ENCODE data around the gene PLA2G15.
"Not testable (repeated sequence)": the region's sequence is repeated elsewhere in the genome, so short reads cannot be mapped to it uniquely, and the experiment has no call there.

Gene PLA2G15

GRCh38 chr16:68275611-68276191, 30.5 kb downstream of the PLA2G15 start:
- H3K4me3 ChIP-seq (ENCODE audit: low read depth, low read length): no peak overlapping the region

GRCh38 chr16:68276223-68276622, 31.1 kb downstream of the PLA2G15 start:
- no peak overlapping the region for H3K4me3 ChIP-seq (ENCODE audit: low read depth, low read length)

- H3K4me3 ChIP-seq (ENCODE audit: low read depth, low read length): no peak overlapping the region
Observed at GRCh38 chr16:68279726-68280558, 34.8 kb downstream of the PLA2G15 start.

- no peak overlapping the region for H3K4me3 ChIP-seq (ENCODE audit: low read depth, low read length)
Observed at GRCh38 chr16:68281368-68282063, 36.3 kb downstream of the PLA2G15 start.

- no peak overlapping the region for H3K4me3 ChIP-seq (ENCODE audit: low read depth, low read length)
Observed at GRCh38 chr16:68282064-68282452, 36.9 kb downstream of the PLA2G15 start.

- H3K4me3 ChIP-seq (ENCODE audit: low read depth, low read length): no peak overlapping the region
Observed at GRCh38 chr16:68283346-68283745, 38.2 kb downstream of the PLA2G15 start.

- no peak overlapping the region for H3K4me3 ChIP-seq (ENCODE audit: low read depth, low read length)
Observed at GRCh38 chr16:68283801-68284598, 38.8 kb downstream of the PLA2G15 start.

GRCh38 chr16:68284847-68285246, 39.7 kb downstream of the PLA2G15 start:
- H3K4me3 ChIP-seq (ENCODE audit: low read depth, low read length): no peak overlapping the region

GRCh38 chr16:68285683-68286082, 40.5 kb downstream of the PLA2G15 start:
- no peak overlapping the region for H3K4me3 ChIP-seq (ENCODE audit: low read depth, low read length)

GRCh38 chr16:68286153-68287074, 41.2 kb downstream of the PLA2G15 start:
- H3K4me3 ChIP-seq (ENCODE audit: low read depth, low read length): no peak overlapping the region

- H3K4me3 ChIP-seq (ENCODE audit: low read depth, low read length): no peak overlapping the region
Observed at GRCh38 chr16:68287276-68288251, 42.4 kb downstream of the PLA2G15 start.

- no peak overlapping the region for H3K4me3 ChIP-seq (ENCODE audit: low read depth, low read length)
Observed at GRCh38 chr16:68288252-68288650, 43.1 kb downstream of the PLA2G15 start.

GRCh38 chr16:68288796-68289195, 43.6 kb downstream of the PLA2G15 start:
- not testable (repeated sequence) for H3K4me3 ChIP-seq (ENCODE audit: low read depth, low read length)

GRCh38 chr16:68289202-68289601, 44.0 kb downstream of the PLA2G15 start:
- H3K4me3 ChIP-seq (ENCODE audit: low read depth, low read length): no peak overlapping the region

- no peak overlapping the region for H3K4me3 ChIP-seq (ENCODE audit: low read depth, low read length)
Observed at GRCh38 chr16:68289621-68290329, 44.6 kb downstream of the PLA2G15 start.

GRCh38 chr16:68290450-68290849, 45.3 kb downstream of the PLA2G15 start:
- H3K4me3 ChIP-seq (ENCODE audit: low read depth, low read length): no peak overlapping the region

GRCh38 chr16:68291227-68291626, 46.1 kb downstream of the PLA2G15 start:
- H3K4me3 ChIP-seq (ENCODE audit: low read depth, low read length): no peak overlapping the region

- no peak overlapping the region for H3K4me3 ChIP-seq (ENCODE audit: low read depth, low read length)
Observed at GRCh38 chr16:68292425-68292824, 47.3 kb downstream of the PLA2G15 start.
